Gastroesophageal sphincter (tissue), 3 donors: ENCODE measurements around the gene MYO15A.

Source experiments
- POLR2AphosphoS5 ChIP-seq: sonication (generic); formaldehyde crosslinking; IDR thresholded peaks from one replicate; pipeline ENCODE4 v1.6.1; 2017; ENCODE audit warnings: antibody characterized with exemption
- TF ChIP-seq, protein P1 (sequence below), 4 experiments: fragments of 200-600 bp in 2 of 4; fragments of 450-650 bp in 2 of 4; sonication (generic) in 1 of 4; IDR thresholded peaks; one replicate each; pipeline ENCODE4 v1.5.1; 2017 to 2019; ENCODE audit warnings: antibody characterized with exemption in 4 of 4, mild to moderate bottlenecking in 2 of 4, moderate library complexity in 2 of 4

DNA sequence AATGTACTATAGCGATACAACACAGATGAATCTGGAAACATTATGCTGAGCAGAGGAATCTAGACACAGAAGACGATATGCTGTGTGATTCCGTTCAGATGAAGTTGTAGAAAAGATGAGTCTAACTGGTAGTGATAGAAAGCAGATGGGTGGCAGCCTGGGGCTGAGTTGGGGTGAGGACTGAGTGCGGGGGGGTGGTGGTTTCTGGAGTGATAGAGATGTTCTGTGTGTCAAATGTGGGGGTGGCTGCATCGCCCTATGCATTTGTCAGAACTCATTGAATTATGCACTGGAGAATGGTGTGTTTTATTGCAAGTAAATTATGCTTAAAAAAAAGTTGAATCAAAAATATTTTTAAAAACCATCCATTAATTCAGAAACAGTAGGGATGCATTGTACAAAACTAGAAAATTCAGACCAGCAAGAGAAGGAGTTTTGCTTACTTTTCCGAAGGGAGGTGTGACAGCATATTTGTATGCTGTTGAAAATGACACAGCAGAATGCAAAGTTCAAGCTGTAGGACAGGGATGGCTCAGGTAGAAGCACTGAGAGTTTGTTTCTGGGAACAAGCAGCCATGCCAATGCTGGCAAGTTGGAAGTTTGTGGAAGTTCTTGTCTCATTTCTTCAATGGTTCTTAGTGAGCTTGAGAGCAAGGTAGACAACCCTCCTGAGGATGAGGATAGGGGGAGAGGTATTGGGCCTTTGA is 33.8 kb upstream of the MYO15A start:
- TF ChIP-seq, protein P1, sequence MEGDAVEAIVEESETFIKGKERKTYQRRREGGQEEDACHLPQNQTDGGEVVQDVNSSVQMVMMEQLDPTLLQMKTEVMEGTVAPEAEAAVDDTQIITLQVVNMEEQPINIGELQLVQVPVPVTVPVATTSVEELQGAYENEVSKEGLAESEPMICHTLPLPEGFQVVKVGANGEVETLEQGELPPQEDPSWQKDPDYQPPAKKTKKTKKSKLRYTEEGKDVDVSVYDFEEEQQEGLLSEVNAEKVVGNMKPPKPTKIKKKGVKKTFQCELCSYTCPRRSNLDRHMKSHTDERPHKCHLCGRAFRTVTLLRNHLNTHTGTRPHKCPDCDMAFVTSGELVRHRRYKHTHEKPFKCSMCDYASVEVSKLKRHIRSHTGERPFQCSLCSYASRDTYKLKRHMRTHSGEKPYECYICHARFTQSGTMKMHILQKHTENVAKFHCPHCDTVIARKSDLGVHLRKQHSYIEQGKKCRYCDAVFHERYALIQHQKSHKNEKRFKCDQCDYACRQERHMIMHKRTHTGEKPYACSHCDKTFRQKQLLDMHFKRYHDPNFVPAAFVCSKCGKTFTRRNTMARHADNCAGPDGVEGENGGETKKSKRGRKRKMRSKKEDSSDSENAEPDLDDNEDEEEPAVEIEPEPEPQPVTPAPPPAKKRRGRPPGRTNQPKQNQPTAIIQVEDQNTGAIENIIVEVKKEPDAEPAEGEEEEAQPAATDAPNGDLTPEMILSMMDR (IDR thresholded peaks at IDR 0.05) = no peak
- no peak for TF ChIP-seq POLR2AphosphoS5
